ENCODE data around the gene TIMM10B.

DNA sequence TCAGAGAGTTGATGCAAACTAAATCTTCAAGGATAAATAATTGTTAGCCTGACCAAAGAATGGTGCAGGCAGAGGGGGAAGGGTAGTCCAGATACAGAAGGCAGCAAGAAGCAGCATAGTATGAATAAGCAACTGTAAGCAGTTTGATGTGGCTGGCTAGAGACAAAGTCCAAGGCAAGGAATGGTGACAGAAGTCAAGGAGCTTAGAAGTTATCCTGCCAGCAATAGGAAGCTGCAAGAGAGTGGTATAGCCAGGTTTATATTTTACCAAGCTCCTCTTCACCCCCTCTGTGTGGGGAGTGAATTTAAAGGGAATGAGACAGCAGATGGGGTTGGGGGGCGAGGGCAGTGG is 22.2 kb upstream of the TIMM10B start:
- TF ChIP-seq CTCF (IDR thresholded peaks at IDR 0.05; ENCODE audit: low read depth, low read length, missing input control) (no peak), RAD21 (IDR thresholded peaks at IDR 0.05) (no peak)
- TF ChIP-seq, protein P1, sequence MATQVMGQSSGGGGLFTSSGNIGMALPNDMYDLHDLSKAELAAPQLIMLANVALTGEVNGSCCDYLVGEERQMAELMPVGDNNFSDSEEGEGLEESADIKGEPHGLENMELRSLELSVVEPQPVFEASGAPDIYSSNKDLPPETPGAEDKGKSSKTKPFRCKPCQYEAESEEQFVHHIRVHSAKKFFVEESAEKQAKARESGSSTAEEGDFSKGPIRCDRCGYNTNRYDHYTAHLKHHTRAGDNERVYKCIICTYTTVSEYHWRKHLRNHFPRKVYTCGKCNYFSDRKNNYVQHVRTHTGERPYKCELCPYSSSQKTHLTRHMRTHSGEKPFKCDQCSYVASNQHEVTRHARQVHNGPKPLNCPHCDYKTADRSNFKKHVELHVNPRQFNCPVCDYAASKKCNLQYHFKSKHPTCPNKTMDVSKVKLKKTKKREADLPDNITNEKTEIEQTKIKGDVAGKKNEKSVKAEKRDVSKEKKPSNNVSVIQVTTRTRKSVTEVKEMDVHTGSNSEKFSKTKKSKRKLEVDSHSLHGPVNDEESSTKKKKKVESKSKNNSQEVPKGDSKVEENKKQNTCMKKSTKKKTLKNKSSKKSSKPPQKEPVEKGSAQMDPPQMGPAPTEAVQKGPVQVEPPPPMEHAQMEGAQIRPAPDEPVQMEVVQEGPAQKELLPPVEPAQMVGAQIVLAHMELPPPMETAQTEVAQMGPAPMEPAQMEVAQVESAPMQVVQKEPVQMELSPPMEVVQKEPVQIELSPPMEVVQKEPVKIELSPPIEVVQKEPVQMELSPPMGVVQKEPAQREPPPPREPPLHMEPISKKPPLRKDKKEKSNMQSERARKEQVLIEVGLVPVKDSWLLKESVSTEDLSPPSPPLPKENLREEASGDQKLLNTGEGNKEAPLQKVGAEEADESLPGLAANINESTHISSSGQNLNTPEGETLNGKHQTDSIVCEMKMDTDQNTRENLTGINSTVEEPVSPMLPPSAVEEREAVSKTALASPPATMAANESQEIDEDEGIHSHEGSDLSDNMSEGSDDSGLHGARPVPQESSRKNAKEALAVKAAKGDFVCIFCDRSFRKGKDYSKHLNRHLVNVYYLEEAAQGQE (IDR thresholded peaks at IDR 0.05): no peak

Data from liver (tissue), 3 donors.